Activated CD4-positive, alpha-beta memory T cell treated with anti-CD3 and anti-CD28 coated beads, Interleukin-2, amount 10 ng/mL, durations not matched to agents 7 days and 5 days (primary cell): ENCODE data around the gene CLMN. TPM values are rescaled to one million over a fixed set of nuclear protein-coding genes. Genes with fewer than 3 reads are reported as not detected.

ENCODE experiments used
- CTCF ChIA-PET: fragments of 350-600 bp; sonication (Branson Sonifier 250); formaldehyde crosslinking; loops from one replicate; lab custom pipeline; 2021; ENCODE audit warnings: antibody characterized with exemption, inconsistent platforms; lab: Charles Lee
- POLR2A ChIA-PET: fragments of 350-600 bp; sonication (Branson Sonifier 250); formaldehyde crosslinking; loops from one replicate; lab custom pipeline; 2021; ENCODE audit warnings: antibody characterized with exemption; lab: Charles Lee
- DNase-seq: peaks from one replicate; pipeline ENCODE4 v3.0.0-alpha.2; 2020
- H3K27ac Mint-ChIP-seq: one replicate; pipeline ENCODE4 v1.8.0; 2021; ENCODE audit warnings: mild to moderate bottlenecking, mixed read lengths
- H3K27me3 Mint-ChIP-seq: one replicate; pipeline ENCODE4 v1.8.0; 2021; ENCODE audit warnings: mixed read lengths
- H3K36me3 Mint-ChIP-seq: one replicate; pipeline ENCODE4 v1.8.0; 2021; ENCODE audit warnings: low read depth, mixed read lengths
- H3K4me1 Mint-ChIP-seq: one replicate; pipeline ENCODE4 v1.8.0; 2021; ENCODE audit warnings: mixed read lengths
- H3K4me3 Mint-ChIP-seq: one replicate; pipeline ENCODE4 v1.8.0; 2021; ENCODE audit warnings: mild to moderate bottlenecking, mixed read lengths
- H3K9me3 Mint-ChIP-seq: one replicate; pipeline ENCODE4 v1.8.0; 2021; ENCODE audit warnings: mixed read lengths
- total RNA-seq, 2 experiments: library from RNA; stranded (reverse); gene quantifications; one replicate each; pipeline ENCODE4 v1.2.3, GENCODE V29; 2021

The CLMN gene
- total RNA-seq, 2 experiments from 2014 or later: 0.33 to 0.48 TPM

- POLR2A ChIA-PET: no interaction called here
- Mint-ChIP-seq H3K36me3 (no peaks in the 10 kb centered on the region), H3K4me1 (no peaks in the 10 kb centered on the region), H3K27me3 (peaks cover 19% of the 10 kb centered on the region), H3K9me3 (no peaks in the 10 kb centered on the region), H3K27ac (no peak overlapping the region), H3K4me3 (no peak overlapping the region)
- CTCF ChIA-PET: no interaction called here
- DNase-seq: no peak
Observed at GRCh38 chr14:95338436-95338835, 18.7 kb upstream of the CLMN start.

GRCh38 chr14:95337041-95337595 lies 17.4 kb upstream of the CLMN start:
- H3K27me3 Mint-ChIP-seq: peaks cover 20% of the 10 kb centered on the region
- H3K9me3 Mint-ChIP-seq: no peaks in the 10 kb centered on the region
- ChIA-PET POLR2A (no interaction called here), CTCF (interaction anchor here (0.5 kb wide), 1 partner anchor 1167 kb away, joined by 4 read pairs; no protein-coding TSS in a partner anchor)
- no peaks in the 10 kb centered on the region for H3K4me1 Mint-ChIP-seq
- H3K36me3 Mint-ChIP-seq: no peaks in the 10 kb centered on the region
- H3K4me3 Mint-ChIP-seq: no peak overlapping the region
- no peak overlapping the region for H3K27ac Mint-ChIP-seq
- DNase-seq: no peak

GRCh38 chr14:95336192-95336760 lies 16.6 kb upstream of the CLMN start:
- DNase-seq: no peak
- H3K4me1 Mint-ChIP-seq: no peaks in the 10 kb centered on the region
- CTCF ChIA-PET: interaction anchor here (0.5 kb wide), 1 partner anchor 1166 kb away, joined by 4 read pairs; no protein-coding TSS in a partner anchor
- H3K27me3 Mint-ChIP-seq: peaks cover 15% of the 10 kb centered on the region
- H3K27ac Mint-ChIP-seq: no peak overlapping the region
- H3K9me3 Mint-ChIP-seq: no peaks in the 10 kb centered on the region
- no peak overlapping the region for H3K4me3 Mint-ChIP-seq
- no peaks in the 10 kb centered on the region for H3K36me3 Mint-ChIP-seq
- POLR2A ChIA-PET: no interaction called here

GRCh38 chr14:95335071-95335470 lies 15.4 kb upstream of the CLMN start:
- no peak for DNase-seq
- peaks cover 7% of the 10 kb centered on the region for H3K27me3 Mint-ChIP-seq
- ChIA-PET CTCF (no interaction called here), POLR2A (no interaction called here)
- H3K36me3 Mint-ChIP-seq: no peaks in the 10 kb centered on the region
- no peaks in the 10 kb centered on the region for H3K9me3 Mint-ChIP-seq
- no peak overlapping the region for H3K27ac Mint-ChIP-seq
- no peaks in the 10 kb centered on the region for H3K4me1 Mint-ChIP-seq
- H3K4me3 Mint-ChIP-seq: no peak overlapping the region

GRCh38 chr14:95334044-95334443 lies 14.3 kb upstream of the CLMN start:
- Mint-ChIP-seq H3K27me3 (peaks cover 6% of the 10 kb centered on the region), H3K4me1 (no peaks in the 10 kb centered on the region), H3K9me3 (no peaks in the 10 kb centered on the region), H3K27ac (no peak overlapping the region), H3K36me3 (no peaks in the 10 kb centered on the region), H3K4me3 (no peak overlapping the region)
- ChIA-PET POLR2A (no interaction called here), CTCF (no interaction called here)
- no peak for DNase-seq

- H3K9me3 Mint-ChIP-seq: no peaks in the 10 kb centered on the region
Observed at GRCh38 chr14:95332641-95333040, 12.9 kb upstream of the CLMN start.

GRCh38 chr14:95331708-95332408 lies 12.2 kb upstream of the CLMN start:
- CTCF ChIA-PET: no interaction called here

More at GRCh38 chr14:95332641-95333040, 12.9 kb upstream of the CLMN start:
- H3K27ac Mint-ChIP-seq: no peak overlapping the region
- ChIA-PET POLR2A (no interaction called here), CTCF (no interaction called here)
- no peaks in the 10 kb centered on the region for H3K36me3 Mint-ChIP-seq
- no peak for DNase-seq
- peaks cover 10% of the 10 kb centered on the region for H3K27me3 Mint-ChIP-seq
- H3K4me3 Mint-ChIP-seq: no peak overlapping the region
- no peaks in the 10 kb centered on the region for H3K4me1 Mint-ChIP-seq

GRCh38 chr14:95330591-95331370 lies 11.1 kb upstream of the CLMN start:
- H3K9me3 Mint-ChIP-seq: no peaks in the 10 kb centered on the region
- no peaks in the 10 kb centered on the region for H3K4me1 Mint-ChIP-seq
- no peak for DNase-seq
- H3K27ac Mint-ChIP-seq: no peak overlapping the region
- peaks cover 11% of the 10 kb centered on the region for H3K27me3 Mint-ChIP-seq
- no peak overlapping the region for H3K4me3 Mint-ChIP-seq
- H3K36me3 Mint-ChIP-seq: no peaks in the 10 kb centered on the region
- POLR2A ChIA-PET: no interaction called here
- CTCF ChIA-PET: no interaction called here

More at GRCh38 chr14:95331708-95332408, 12.2 kb upstream of the CLMN start:
- Mint-ChIP-seq H3K9me3 (no peaks in the 10 kb centered on the region), H3K27me3 (peaks cover 11% of the 10 kb centered on the region), H3K4me1 (no peaks in the 10 kb centered on the region), H3K36me3 (no peaks in the 10 kb centered on the region), H3K27ac (no peak overlapping the region), H3K4me3 (no peak overlapping the region)
- no peak for DNase-seq
- POLR2A ChIA-PET: no interaction called here

GRCh38 chr14:95329941-95330340 lies 10.2 kb upstream of the CLMN start:
- Mint-ChIP-seq H3K9me3 (no peaks in the 10 kb centered on the region), H3K36me3 (no peaks in the 10 kb centered on the region), H3K4me1 (no peaks in the 10 kb centered on the region), H3K27ac (no peak overlapping the region), H3K27me3 (peaks cover 11% of the 10 kb centered on the region), H3K4me3 (no peak overlapping the region)
- no peak for DNase-seq
- POLR2A ChIA-PET: no interaction called here
- CTCF ChIA-PET: no interaction called here

- Mint-ChIP-seq H3K36me3 (no peaks in the 10 kb centered on the region), H3K9me3 (no peaks in the 10 kb centered on the region), H3K27me3 (peaks cover 11% of the 10 kb centered on the region), H3K4me1 (no peaks in the 10 kb centered on the region), H3K4me3 (no peak overlapping the region), H3K27ac (no peak overlapping the region)
- ChIA-PET POLR2A (no interaction called here), CTCF (no interaction called here)
- DNase-seq: no peak
Observed at GRCh38 chr14:95328729-95329503, 9.2 kb upstream of the CLMN start.

- Mint-ChIP-seq H3K9me3 (no peaks in the 10 kb centered on the region), H3K36me3 (no peaks in the 10 kb centered on the region), H3K27ac (no peak overlapping the region), H3K4me3 (no peak overlapping the region), H3K4me1 (no peaks in the 10 kb centered on the region), H3K27me3 (peaks cover 16% of the 10 kb centered on the region)
- POLR2A ChIA-PET: no interaction called here
- CTCF ChIA-PET: no interaction called here
- DNase-seq: no peak
Observed at GRCh38 chr14:95327558-95328374, 8.1 kb upstream of the CLMN start.

- ChIA-PET POLR2A (no interaction called here), CTCF (no interaction called here)
- Mint-ChIP-seq H3K4me3 (no peak overlapping the region), H3K36me3 (no peaks in the 10 kb centered on the region), H3K4me1 (no peaks in the 10 kb centered on the region), H3K27me3 (peaks cover 23% of the 10 kb centered on the region), H3K27ac (no peak overlapping the region), H3K9me3 (no peaks in the 10 kb centered on the region)
- no peak for DNase-seq
Observed at GRCh38 chr14:95326987-95327386, 7.3 kb upstream of the CLMN start.
